ENCODE results near the gene TFPI.

Gene TFPI

DNA sequence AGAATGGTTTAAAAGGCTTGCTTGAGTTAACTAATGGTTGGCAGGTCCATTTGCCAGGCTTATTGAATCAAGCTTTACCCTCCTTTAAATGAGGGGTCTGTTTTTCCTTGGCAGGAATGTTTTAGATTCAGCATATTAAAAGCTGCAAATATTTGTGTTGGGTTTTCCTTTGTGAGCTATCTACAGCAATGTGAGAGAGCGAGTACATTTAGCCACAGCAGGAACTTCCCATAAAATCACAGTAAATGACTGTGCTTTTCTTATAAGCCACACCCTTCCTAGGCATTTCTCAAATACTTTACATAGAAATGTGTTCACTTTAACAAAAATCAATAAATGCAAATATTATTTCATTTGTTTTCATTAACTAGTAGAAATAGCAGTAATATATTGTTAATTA is 130.1 kb downstream of the TFPI start:
- TF ChIP-seq CTCF (IDR thresholded peaks at IDR 0.05; ENCODE audit: low read depth, low read length), result no peak
- no peak overlapping the region for H3K4me3 ChIP-seq (ENCODE audit: low read depth, low read length)

DNA sequence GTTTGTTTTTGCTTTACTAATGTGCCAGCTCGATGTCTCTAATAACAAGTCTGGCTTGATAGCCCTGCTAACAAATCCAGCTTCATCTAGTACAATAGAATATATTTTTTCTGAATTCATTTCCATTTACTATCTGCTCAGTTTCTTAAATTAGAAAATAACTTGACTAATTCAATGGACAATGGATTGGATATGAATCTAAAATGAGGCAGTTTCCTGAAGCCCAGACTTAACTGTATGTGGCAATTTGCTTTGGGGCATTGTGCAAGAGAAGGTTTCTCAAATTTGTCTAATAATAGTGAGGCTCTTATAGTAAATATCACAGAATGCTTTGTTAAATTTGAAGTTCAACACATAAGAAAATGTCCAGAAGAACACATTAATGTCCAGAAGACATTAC is 132.0 kb downstream of the TFPI start:
- no peak overlapping the region for H3K4me3 ChIP-seq (ENCODE audit: low read depth, low read length)
- no peak for TF ChIP-seq CTCF (IDR thresholded peaks at IDR 0.05; ENCODE audit: low read depth, low read length)

DNA sequence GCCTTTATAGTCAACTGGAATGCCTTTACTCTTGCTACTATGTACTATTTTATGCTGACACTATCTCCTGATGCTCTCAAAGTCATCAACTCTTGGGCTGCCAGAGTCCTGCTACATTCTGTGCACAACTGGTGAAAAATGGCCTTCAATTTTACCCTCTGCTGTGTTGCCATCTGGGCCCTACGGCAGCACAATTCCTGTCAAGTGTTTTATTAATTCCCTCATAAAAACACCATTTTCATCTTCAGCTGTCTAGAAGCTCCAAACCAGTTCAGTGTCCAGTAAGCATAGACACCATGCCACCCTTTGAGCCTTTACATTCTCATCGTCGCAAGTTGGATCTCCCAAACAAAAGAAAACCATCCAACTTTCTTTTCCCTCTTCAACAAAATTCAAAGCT is 132.7 kb downstream of the TFPI start:
- no peak for TF ChIP-seq CTCF (IDR thresholded peaks at IDR 0.05; ENCODE audit: low read depth, low read length)

GRCh38 chr2:187419808-187420207 is 134.4 kb downstream of the TFPI start:
- TF ChIP-seq CTCF (IDR thresholded peaks at IDR 0.05; ENCODE audit: low read depth, low read length), result no peak
- no peak overlapping the region for H3K4me3 ChIP-seq (ENCODE audit: low read depth, low read length)

More for the DNA sequence above, 132.7 kb downstream of the TFPI start:
- H3K4me3 ChIP-seq (ENCODE audit: low read depth, low read length), result no peak overlapping the region

DNA sequence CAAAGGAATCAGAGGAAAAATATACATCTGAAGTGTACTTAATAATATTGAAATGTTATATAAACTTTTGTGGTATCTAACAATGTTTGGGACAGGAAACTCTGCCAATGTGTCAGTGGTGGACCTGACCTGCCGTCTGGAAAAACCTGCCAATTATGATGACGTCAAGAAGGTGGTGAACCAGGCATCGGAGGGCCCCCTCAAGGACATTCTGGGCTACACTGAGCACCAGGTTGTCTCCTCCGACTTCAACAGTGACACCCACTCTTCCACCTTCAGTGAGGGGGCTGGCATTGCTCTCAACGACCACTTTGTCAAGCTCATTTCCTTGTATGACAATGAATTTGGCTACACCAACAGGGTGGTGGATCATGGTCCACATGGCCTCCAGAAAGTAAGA is 138.8 kb downstream of the TFPI start:
- no peak overlapping the region for H3K4me3 ChIP-seq (ENCODE audit: low read depth, low read length)
- TF ChIP-seq CTCF (IDR thresholded peaks at IDR 0.05; ENCODE audit: low read depth, low read length), result no peak

Measured in WI38 (cell line).